Activated gamma-delta T cell (primary cell): ENCODE measurements around the gene PKNOX2.

Experiments used
- DNase-seq: peaks from one replicate; lab custom pipeline; 2025; lab: John Stamatoyannopoulos, UW

Gene PKNOX2

DNA sequence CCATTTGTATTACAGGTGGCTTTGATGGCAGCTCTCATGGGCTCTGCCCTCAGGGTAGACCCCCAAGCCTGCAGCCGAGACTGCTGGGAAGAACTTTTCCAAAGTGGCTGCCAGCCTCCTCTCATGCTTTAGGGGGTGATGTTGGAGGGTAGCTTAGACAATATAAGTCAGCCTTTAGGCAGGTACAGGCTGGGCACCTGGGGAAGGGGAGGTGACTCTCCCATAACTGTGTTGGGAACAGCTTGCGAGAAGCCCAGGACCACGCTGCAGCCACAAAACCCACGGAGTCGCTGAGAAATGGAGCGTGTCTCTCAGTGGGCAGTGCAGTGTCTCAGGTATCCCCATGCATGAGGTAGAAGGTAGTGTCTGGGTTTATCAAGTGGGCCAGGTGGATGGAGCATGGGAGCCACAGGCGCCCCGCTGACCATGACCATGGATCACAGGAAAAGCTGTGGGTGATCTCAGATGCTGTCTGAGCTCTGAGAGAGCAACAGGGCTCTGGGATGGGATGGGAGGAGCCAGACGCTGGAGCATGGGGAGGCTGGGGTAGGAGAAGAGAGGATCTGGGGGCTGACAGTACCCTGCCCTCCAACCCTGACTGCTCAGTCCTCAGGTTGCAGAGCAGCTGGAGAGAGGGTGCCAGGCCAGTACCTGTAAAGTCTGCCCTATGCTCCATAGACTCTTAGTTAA lies 216.3 kb downstream of the PKNOX2 start:
- DNase-seq: no peak

DNA sequence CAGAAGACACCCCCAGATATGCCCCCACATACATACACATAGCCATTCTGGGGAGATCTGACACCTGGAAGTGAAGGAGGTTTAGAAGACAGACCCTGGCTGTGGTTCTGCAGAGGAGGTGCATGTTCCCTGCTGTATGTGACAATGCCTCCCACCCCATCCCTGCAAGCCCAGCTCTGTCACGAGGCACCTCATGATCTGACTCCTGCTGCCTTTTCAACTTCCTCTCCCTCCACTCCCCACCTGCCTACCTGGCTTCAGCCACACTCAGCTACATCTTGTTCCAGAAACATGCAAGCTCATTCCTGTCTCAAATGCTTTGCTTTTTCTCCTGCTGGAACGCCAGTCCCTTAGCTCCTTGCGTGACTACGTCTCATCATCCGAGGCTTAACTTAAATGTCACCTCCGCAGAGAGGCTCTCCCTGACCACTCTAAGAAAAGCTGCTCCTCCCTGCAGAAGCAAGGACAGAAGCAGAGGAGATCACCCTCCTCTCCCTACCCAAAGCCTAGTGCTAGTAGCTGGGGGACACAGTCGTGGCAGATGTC lies 217.0 kb downstream of the PKNOX2 start:
- no peak for DNase-seq

DNA sequence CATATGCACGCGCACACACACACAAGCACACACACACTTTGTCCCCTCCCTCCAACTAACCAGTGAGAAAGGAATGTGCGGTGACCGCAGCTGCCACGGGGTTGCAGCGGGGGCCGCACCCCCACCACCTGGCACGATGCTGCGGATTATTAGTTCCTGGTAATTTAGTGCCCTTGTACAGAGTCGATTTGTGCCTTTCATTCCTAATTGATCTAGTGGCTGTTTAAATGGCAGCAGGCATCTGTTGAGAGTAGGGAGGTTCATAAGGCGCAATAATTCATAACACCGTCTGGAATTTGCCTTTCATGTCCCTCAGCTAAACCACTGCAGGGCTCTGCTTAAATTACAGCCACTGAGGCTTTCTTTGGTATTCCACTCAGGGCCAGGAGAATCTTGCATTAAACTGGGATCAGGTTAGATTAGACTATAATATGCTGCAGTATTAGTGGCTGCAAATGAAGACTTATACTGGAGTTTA lies 217.8 kb downstream of the PKNOX2 start:
- DNase-seq: no peak

DNA sequence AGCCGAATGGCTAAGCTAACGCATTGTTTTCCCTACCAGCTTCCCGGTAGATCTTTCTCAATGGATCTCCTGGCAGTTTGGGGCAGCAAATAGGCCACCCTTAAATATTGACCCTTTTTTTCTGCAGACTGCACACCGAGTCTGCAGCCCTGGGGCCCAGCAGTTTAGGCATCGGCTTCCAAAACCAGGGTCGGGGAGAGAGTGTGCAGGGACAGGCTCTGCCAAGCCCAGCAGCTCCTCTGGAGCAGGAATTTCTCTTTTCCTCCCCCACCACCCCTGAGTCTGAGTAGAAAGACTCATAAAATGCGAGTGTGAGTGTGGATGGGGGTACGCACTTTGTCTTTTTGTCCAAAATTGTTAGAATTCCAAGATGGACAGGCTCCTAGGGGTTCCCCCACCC lies 218.3 kb downstream of the PKNOX2 start:
- DNase-seq: no peak

DNA sequence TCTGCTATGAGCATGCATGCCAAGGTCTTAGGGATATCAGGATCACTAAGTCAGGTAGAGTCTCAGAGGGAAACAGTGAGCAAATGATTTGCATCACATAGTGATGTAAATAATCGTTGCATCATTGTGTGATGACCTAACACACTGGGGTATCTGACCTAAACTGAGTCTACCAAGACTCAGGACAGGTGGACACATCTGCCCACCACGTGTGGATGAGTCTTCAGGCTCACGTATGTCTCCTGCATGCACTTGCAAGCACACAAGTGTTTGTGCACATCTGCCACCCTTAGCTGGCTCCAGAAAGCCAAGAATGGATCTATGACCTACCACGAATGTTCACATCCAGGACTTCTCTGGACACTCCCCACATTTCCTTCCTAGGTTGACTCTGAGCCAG lies 220.3 kb downstream of the PKNOX2 start:
- no peak for DNase-seq

DNA sequence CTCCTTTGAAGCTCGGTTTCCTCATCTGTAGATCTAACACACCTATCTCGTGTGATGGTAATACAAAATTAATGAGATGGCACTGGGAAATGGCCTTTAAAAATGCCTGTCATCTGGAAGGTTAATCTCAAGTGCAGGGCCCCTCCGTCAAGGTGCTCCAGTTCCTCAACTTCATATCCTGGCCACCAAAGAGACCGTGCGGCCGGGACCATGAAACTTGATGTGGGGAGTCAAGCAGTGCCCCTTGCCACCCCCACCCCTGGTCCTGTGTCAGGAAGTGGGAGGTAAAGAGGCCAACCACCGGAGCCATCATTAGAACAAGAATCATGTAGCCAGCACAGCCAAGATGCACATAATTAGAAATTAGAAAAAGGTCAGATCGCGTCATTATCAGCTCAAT lies 223.3 kb downstream of the PKNOX2 start:
- DNase-seq: no peak

DNA sequence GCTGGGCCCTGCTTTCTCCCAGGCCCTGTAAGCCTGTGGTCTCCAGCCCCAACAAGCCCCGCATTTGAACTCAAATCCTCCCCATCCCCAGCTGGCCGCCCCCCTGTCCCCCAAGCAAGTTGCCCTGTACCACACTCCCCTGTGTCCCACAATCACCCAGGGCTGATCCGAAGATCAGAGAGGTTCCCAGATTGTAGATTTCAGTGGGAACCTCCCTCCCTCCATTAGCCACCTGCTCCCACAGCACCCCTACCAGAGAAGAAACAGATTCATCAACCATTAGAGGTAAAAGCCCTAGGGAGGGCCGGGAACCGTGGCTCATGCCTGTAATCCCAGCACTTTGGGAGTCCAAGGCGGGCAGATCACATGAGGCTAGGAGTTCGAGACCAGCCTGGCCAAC lies 224.1 kb downstream of the PKNOX2 start:
- DNase-seq: no peak

DNA sequence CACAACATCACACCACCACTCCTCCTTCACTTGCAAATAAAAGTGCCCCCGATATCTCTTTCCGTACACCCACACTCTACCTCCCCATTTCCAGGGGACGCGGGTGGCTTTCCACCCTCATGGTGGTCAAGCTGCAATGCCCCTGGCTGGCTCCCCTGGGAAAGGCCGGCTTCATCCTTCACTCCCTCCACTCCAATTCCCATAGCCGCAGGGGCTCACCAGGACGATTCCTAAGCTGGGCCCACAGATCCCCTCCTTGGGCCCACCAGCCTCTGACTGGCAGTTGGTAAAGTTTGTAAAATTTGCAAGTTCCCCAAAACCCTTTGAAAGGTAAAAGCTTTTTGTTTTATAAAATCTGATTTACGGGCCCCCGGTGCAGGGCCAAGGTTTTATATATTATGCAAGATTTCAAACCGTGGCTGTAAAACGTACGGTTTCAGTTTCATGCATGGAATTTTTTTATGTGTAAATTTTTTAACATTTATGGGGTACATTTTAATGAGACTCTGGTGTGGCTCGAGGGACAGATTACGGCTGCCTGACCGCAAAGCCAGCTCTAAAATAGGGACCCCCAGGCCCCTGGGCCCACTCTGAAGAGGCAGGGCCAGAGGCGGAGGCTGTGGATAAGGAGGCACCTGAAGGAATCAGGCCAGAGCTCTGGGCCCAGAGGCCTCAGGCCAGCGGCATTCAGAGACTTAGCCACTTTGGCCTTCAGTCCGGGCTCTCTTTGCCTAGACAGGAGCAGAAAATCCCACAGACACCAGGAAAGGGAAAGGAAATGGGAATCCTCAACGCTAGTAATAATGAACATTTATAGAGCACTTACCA lies 225.0 kb downstream of the PKNOX2 start:
- DNase-seq: no peak

DNA sequence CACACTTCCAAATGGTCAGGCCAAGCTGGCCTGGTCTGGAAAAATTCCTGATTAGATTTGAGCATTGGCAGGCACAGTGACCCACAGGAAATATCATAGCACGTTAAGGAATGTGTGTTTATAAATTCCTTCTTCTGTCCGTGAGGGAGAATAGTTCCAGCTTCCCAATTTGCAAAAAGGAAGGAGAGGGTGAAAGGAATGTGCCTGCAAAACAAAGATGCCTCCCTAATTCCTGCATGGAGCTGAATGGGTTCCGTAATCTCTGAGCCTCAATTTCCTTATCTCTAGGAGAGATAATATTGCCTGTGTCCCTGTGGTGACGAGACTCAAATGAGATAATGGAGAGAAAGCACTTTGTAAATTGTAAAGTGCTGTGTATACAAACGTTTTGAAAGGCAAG lies 226.4 kb downstream of the PKNOX2 start:
- DNase-seq: no peak

DNA sequence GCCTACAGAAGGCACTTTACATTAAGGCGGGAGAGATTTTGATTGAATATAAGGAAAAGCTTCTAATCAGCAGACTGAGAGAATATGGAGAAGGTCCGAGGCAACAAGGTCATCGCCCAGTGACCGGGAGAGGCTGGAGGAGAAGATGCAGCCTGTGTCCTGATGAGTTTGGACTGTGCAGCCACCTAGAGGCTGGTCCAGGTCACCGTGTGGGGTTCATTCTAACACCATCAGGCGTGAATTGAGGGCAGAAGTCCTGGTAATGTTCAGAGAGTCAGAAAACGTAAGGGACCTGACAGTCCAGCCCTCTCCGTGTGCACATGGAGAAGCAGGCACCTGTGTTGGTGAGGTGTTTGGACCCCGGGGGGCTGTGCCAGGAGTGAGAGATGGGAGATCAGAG lies 228.8 kb downstream of the PKNOX2 start:
- DNase-seq: no peak

DNA sequence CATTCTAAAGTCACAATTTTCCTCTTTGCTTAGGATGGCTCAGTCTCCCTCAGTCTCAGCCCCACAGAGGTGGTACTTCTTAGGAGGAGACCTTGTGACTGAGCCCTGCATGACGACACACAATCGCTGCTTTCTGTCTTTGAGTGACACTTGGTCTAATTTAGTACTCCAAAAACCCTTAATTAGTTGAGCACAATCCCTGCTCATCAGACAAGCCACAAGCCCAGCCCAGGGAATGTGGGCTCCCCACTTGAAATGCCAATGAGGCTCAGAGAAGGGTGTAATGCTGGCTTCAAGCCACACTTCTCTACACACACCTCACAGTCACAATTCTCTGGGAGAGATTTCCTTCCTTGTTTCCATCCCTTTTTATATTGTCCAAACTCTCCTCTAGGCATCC lies 229.7 kb downstream of the PKNOX2 start:
- no peak for DNase-seq

DNA sequence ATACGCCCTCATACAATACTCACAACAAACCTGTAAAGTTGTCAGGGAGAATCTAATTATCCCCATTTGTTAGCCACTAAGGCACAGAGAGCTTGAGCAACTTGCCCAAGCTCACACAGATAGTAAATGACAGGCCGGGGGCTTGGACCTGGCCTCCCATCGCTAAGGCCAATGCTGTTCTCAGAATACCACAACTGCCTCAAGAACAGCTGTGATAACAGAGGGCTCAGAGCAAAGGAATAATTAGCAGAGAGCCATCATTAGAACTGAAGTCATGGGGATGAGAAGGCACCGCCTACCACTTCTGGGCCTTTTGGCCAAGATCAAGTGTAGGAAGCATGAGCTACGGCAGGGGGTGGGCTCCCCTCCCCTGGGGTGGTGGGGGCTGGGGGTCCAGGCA lies 232.9 kb downstream of the PKNOX2 start:
- DNase-seq: no peak

DNA sequence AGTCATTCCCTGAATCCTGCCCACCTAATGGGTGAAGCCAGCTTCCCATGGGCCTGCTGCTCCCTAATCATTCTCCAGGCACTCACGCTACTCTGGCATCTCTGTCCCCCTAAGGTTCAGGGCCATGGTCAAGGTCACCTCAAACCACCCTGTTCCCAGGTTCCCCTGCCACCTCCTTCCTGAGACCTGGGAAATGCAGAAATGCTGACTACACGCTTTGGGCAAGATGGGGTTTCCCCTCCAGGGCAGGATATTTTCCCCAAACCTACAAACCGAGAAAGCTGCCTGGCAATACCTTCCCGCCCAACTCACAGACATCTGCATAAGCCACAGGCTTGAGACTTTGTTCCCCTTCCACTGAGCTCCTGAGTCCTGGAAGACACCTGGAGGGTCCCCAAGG lies 233.9 kb downstream of the PKNOX2 start:
- DNase-seq: no peak

DNA sequence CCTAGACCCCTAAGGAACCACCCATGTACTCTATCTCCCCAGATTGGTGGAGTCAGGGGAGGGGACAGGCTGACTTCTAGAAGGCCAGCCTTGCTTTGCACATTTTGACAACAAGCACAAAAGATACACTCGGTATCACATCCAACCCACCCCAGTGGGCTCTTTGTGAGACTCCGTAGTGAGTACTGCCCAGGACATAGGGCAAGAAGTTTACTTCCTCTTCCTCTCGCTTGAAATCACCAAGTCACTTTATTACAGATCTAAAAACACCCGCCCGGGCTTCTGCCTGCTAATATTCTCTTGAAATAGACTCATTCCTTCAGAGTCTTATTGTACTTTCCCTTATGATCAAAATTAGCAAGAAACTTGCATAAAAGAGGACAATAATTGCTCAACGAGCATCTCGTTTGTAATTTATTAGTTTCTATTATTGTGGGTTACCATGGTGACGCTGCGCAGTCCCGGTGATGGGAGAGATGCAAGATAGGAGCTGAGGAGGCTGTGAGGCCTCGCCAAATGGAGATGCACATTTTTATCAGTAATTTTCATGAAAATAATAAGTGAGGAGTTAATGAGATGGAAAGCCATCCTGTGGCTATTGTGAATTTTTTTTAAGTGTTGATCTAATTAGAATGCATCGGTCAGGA lies 234.6 kb downstream of the PKNOX2 start:
- no peak for DNase-seq

DNA sequence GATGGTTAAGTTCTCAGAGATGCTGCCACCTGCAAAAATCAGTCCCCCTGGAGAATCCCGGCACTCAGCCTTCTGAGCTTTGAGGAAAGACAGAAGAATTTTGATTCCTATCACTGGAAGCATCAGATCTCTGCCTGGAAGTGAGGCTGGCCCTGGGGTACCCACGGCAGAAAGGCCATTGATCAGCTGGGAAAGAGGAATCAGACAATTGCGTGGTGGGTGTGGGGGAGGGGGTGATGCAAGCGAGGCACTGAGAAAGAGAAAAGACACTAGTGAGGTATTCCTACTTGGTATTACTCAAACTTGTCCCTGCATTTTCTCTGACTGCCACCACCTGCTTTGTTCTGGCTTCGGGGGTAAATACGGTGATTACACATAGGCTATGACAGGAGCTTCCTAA lies 235.4 kb downstream of the PKNOX2 start:
- no peak for DNase-seq

DNA sequence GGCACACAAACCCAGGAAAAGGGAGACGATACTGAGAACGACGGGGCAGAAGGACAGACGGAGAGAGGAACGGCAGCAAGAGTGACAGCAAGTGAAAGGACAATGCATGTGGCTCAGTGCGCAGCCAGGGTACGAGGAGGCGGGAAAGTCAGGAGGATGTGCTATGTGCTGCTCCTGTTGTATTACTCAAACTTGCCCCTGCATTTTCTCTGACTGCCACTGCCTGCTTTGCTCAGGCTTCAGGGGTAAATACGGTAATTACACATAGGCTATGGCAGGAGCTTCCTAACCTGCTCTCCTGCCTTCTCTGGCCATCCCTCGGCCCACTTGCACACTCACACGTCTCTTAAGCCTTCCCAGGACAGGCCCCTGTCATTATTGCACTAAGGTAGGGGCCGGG lies 236.7 kb downstream of the PKNOX2 start:
- no peak for DNase-seq

DNA sequence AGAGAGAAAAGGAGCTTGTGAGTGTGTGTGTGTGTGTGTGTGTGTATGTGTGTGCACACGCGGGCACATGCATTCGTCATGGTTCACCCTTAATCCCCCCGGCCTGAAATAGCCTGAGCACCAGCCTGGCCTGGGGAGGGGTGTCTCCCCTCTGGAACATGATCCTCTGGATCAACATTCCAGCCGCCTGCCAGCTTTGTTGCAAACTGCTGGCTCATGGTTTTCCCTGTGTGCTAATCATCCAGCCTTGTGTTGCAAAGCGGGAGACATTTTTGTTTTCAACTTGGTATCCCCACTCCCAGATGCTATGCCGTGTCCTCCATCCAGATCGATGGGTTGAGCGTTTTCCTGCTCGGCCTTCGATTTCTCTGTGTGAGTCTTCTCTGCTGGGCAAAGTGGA lies 237.2 kb downstream of the PKNOX2 start:
- DNase-seq: no peak

DNA sequence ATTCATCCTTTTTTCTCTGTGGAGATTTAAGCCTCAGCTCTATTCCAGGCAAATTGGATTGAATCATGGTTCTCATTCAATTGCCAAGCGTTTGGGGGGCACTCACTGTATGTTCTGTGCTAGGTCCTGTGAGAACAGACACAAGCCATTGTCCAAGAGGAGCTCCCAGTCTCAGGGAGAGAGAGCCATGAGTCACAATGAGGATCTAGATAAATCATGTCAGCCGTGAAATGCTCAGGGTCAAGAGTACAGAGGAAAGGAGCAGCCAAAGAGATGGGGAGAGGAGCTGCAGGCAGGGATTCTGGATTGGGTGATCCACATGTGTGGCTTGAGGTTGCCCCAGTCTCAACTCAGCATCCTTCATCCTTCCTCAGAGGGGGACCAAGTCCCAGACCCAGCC lies 237.9 kb downstream of the PKNOX2 start:
- DNase-seq: no peak

DNA sequence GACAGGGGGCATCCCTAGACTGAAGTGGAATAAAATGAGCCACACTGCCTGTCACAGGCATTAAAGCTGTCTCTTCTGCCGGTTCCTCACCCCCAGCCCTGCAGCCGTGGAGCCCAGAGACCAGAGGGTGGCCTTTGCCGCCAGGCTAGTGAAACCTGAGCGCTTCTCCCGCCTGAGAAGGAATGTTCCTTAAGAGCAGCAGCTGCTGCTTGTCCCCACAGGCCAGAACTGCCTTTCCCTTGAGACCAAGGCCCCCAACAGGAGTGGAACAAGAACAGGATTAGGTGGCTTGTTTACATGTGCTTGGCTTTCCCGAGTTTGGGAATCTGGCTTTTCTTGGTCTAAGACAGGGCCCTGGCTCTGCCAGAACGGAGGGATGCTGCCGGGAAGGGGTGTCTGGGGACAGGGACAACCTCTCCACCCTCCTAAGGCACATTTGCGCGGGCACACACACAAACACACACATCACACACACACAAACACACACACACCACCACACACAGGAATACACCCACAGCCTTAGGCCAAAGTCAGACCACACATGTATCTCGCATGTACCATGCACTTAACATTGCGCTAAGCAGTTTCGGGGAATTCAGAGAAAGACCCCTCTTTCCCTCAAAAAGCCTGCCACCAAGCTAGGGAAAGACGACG lies 239.7 kb downstream of the PKNOX2 start:
- no peak for DNase-seq

DNA sequence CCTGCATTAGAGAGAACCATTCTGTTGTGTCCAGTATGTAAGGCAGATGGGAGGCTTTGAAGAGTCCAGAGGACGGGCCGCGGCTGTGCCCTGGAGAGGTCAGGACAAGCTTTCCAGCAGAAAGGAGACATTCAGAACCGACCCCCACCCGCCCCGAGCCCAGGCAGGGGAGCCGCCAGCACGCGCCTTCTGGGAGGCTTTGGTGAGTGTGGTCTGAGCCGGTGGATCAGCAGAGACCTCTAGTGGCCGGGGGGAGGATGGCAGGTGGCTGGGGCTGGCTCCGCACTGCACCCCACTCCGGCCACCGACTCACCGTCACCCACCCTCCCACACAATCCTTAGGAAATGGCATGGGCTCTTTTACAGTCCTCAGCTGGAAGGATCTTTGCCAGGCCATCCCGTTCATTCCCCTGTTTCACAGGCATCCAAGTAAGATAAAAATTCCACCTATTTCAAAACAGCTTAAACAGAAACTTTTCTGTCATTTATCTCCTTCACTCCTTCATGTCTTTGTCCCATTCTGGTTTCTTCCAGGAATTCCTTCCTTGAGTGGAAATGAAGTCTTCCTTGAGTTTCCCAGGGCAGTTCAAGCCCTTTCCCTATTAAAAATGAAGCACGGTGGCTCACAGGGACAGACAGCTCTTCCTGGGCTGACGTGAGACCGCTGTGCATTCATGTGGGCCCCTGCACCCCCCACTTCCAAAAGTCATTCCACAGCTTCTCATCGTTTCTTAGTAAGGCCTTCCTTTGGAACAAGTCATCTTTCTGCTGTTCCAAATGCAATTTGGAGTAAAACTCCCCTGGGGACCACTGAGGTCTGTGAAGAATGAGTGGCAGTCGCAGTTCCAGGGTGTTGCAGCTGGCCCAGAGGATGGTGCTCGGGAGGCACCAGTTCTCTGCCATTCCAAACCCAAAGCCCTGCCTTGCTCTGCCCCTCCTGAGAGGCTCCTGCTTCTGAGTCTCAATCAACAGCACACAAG lies 240.6 kb downstream of the PKNOX2 start:
- peak; percentile 23 for DNase-seq

DNA sequence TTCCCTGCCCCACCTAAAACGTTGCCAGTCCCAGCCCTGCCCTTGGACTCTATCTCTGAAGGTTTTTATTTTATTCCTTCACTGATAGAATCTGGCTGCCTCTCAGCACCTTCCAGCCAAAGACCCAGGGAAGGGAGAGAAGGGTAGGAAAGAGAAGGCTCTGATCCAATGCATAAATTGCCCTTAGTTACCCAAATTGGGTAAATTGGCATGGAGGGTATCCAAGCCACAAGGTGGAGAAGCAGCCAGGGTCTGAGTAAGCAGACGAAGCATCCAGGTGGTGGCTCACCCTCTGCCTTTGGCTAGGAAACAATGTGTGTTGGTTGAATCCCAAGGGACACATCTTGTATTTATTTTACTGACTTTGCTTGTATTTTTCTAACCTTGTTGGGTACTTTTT lies 242.5 kb downstream of the PKNOX2 start:
- no peak for DNase-seq
